LNCaP clone FGC (cell line): ENCODE measurements around the gene HOXA2.
A peak's percentile ranks its signal among the peaks of the same experiment; 100 is the strongest.

Experiments used
- DNase-seq: peaks from one replicate; pipeline ENCODE4 v3.0.0-alpha.2; 2011; ENCODE audit warnings: low read depth
- H3K4me3 ChIP-seq: 2 replicates; pipeline ENCODE4 v1.5.1; 2011; ENCODE audit warnings: mild to moderate bottlenecking, low read depth, low read length, control low read depth
- TF ChIP-seq, protein P1 (sequence below): IDR thresholded peaks from 2 replicates; pipeline ENCODE4 v1.5.1; 2012; ENCODE audit warnings: mild to moderate bottlenecking; ENCODE audit not compliant: control insufficient read depth, insufficient read depth; ENCODE audit errors: extremely low read depth

The HOXA2 gene

DNA sequence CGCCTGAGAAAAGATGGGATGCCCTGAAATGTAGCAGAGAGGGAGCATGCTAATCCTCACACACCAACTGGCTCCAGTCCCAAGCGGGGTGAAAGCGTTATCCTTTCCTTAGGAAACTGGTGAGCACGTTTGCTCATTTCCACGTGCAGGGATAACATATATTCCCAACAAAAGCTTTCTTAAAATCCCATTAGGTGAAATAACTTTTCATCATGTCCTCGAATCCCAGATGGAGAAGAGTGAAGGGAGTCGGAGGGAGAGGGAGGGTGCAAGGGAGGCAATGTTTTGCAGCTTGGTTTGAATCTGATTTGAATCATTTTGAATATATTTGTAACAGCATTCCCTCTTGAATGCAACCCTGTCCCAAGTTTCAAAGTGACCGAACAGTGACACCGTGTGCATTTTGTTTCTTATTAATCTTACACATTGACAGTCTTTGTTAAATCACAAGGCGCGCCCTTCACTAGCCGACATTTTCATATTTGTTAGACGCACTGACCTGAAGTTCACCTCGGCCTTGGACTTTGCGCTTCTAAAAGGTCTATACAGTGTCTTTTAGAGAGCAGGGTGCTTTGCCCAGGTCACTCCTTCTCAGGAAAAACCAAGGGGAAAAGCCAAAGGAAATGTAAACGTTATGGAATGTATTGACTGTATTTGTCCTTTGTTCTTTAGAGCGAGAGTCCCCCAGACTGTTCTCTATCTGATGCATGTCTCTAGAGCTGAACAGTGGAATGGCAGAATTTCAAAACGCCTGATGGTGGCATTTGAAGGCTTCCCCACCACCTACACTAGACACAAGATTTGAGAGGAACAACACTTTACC is 31.1 kb upstream of the HOXA2 start:
- no peak for DNase-seq
- H3K4me3 ChIP-seq: no peak overlapping the region
- TF ChIP-seq, protein P1, sequence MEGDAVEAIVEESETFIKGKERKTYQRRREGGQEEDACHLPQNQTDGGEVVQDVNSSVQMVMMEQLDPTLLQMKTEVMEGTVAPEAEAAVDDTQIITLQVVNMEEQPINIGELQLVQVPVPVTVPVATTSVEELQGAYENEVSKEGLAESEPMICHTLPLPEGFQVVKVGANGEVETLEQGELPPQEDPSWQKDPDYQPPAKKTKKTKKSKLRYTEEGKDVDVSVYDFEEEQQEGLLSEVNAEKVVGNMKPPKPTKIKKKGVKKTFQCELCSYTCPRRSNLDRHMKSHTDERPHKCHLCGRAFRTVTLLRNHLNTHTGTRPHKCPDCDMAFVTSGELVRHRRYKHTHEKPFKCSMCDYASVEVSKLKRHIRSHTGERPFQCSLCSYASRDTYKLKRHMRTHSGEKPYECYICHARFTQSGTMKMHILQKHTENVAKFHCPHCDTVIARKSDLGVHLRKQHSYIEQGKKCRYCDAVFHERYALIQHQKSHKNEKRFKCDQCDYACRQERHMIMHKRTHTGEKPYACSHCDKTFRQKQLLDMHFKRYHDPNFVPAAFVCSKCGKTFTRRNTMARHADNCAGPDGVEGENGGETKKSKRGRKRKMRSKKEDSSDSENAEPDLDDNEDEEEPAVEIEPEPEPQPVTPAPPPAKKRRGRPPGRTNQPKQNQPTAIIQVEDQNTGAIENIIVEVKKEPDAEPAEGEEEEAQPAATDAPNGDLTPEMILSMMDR: no peak

DNA sequence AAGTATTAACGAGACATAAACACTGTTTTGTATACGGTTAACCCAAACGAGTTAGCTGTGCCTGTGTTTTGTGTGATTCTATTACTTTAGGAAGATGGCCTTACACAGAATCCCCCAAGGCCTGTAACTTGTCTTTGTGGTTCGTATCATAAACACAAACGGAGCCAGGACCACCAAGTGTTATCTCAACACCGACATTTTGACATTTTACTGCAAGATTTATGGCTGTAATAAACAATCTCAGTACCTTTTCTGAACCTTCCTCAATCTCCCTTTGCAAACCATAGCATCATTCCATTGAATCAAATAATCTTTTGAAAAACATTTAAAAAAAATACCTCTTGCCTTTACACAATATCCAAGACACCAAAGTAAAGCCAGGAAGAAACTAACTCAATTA is 30.5 kb upstream of the HOXA2 start:
- no peak for DNase-seq
- TF ChIP-seq, protein P1: no peak
- H3K4me3 ChIP-seq: no peak overlapping the region

DNA sequence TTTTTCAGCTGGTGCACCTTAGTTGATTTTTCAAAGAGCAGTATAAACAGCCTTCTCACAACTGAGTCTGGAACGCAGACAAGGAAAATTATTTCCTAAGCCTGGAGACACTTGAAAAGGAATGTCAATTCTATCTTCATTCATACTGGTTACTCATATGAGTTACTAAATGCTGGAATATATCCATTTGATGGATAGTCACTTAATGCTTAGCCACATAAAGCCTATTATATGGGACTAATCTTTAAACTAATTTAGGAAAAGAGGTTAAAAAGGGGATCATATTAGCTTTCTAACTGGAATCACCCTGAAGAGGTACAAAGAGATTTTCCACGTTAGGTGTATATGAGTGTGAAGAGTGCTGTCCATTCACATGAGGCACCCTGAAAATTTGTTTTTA is 29.7 kb upstream of the HOXA2 start:
- H3K4me3 ChIP-seq: no peak overlapping the region
- TF ChIP-seq, protein P1: no peak
- DNase-seq: no peak

DNA sequence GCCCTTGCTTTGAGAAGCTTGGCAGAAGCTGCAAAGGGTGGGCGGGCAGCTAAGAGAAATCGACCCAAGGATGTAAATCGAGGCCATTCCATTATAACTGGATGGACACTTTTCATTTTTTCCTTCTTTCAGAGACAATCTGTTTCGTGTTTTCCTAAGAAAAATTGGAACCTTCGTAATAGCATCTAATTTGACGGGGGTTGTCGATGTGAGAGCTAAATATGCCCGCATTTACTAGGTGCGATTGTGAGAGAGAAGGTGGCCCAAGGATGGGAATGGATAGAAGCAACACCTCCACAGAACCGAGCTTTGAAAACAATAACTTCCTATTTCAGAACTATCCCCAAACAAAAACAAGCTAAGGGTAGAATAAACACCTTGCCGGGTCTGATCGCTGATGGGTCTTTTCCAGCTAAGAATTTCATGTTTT is 28.9 kb upstream of the HOXA2 start:
- TF ChIP-seq, protein P1: no peak
- DNase-seq: no peak
- peak overlapping the region; percentile 44 for H3K4me3 ChIP-seq

DNA sequence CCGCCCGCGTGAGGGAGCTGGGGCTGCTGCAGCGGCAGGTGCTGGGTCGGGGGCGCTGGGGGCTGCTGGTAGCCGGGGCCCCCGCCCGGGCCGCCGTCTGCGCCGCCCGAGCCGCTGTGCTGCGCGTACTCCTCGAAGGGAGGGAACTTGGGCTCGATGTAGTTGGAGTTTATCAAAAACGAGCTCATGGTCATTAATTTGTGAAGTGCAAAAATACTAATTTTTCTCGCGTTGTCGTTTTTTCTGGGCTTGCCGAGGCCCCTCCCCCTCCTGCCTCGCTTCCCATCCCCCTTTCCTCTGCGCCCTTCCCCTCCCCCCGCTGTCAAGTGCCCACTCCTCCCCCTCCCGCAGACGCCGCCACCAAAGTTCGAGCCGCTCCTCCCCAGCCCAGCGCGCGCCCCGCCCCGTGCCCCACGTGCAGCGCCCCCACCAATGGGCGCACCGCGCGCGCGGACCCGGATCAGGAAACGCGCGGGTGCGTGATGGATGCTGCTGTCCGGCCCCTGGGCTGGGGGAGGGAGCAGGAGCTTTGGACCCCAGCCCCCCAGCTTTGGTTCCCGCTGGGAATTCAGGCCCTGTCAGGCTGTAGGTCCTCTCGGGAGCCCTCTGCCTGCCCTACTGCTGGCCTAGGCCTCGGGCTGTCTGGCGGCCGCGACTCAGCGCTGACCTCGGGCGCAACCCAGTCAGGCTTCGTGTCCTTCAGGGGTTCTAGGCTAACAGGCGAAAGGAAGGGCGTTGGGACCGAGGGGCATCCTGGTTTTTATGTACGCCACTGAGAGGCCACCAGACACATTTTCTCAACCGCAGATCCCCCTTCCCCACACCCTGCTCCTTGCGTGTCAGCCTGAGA is 28.3 kb upstream of the HOXA2 start, which contains the start of gene HOXA4:
Gene HOXA4 (minus strand): TSS at position 218 of the 850 bp plus-strand sequence. CDS start 24 bp downstream, at position 194.
- no peak for DNase-seq
- H3K4me3 ChIP-seq: peak within 1 kb of the TSS; percentile 44
- TF ChIP-seq, protein P1: no peak

DNA sequence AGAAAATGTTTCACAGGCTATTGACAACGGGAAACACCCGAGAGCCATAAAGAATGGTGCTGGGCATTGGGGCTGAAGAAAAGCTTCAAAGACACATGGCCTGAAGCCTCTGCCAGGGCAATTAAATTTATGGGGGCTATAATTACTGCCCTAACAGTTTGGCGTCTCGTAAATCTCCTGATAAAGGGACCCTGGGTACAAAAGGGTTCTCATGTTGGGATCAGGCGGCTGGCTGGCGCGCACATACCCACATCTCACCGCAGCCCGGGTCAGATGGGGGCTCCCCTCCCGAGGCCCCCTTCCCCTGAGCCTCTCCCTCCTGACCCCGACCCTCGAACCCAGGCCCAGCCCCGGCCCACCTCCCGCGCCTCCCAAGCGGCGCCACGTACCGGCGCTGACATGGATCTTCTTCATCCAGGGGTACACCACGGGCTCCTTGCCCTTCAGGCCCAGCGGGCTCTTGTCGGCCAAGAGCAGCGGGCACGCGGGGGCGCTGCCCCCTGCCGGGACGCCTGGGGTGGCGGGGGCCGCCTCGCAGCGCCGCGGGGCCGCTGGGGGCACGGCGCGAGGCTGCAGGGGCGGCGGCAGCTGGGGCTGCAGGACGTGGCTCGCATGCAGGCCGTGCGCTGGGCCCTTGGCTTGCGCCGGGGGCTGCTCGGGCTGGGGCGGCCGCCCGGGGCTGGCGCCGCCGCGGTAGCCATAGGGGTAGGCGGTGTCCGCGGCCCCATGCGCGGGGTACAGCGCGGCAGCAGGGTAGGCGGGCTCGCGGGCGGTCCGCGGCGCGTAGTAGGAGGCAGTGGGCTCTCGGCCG is 27.5 kb upstream of the HOXA2 start:
- DNase-seq: no peak
- H3K4me3 ChIP-seq: no peak overlapping the region
- TF ChIP-seq, protein P1: no peak
